HL-60 (cell line): Measurements from ENCODE around the gene SCYL3.

Experiments used
- DNase-seq, 2 experiments: peaks; one replicate each; pipeline ENCODE4 v3.0.0-alpha.2; 2010 to 2020; ENCODE audit warnings: low read depth in 1 of 2, low spot score in 1 of 2
- H3K27ac ChIP-seq: fragments of 250-450 bp; sonication (Bioruptor Pico); replicated peaks from 2 replicates; pipeline ENCODE4 v1.5.1; 2020; ENCODE audit warnings: mild to moderate bottlenecking, moderate library complexity
- H3K27me3 ChIP-seq: fragments of 250-450 bp; sonication (Bioruptor Pico); 2 replicates; pipeline ENCODE4 v1.5.1; 2021; ENCODE audit warnings: mild to moderate bottlenecking, moderate library complexity; ENCODE audit not compliant: insufficient read depth, poor library complexity, severe bottlenecking
- H3K4me3 ChIP-seq: replicated peaks from 2 replicates; pipeline ENCODE4 v1.5.1; 2011; ENCODE audit warnings: mild to moderate bottlenecking, control low read depth, low read length; ENCODE audit not compliant: insufficient read depth
- GABPA ChIP-seq: IDR thresholded peaks from 2 replicates; pipeline ENCODE4 v1.6.1; 2012; ENCODE audit warnings: low read depth
- POLR2AphosphoS5 ChIP-seq: IDR thresholded peaks from 2 replicates; pipeline ENCODE4 v1.6.1; 2012; ENCODE audit warnings: low read depth
- SPI1 ChIP-seq: IDR thresholded peaks from 2 replicates; pipeline ENCODE4 v1.6.1; 2012; ENCODE audit warnings: low read depth, mild to moderate bottlenecking, borderline replicate concordance
- TF ChIP-seq, protein P1 (sequence below): IDR thresholded peaks from 2 replicates; pipeline ENCODE4 v1.6.1; 2012; ENCODE audit warnings: low read depth; ENCODE audit not compliant: insufficient replicate concordance
- TF ChIP-seq, protein P2 (sequence below): IDR thresholded peaks from one replicate; pipeline ENCODE4 v1.5.1; 2011; ENCODE audit warnings: low read length, control low read depth, inconsistent platforms; ENCODE audit not compliant: insufficient read depth

The SCYL3 gene

DNA sequence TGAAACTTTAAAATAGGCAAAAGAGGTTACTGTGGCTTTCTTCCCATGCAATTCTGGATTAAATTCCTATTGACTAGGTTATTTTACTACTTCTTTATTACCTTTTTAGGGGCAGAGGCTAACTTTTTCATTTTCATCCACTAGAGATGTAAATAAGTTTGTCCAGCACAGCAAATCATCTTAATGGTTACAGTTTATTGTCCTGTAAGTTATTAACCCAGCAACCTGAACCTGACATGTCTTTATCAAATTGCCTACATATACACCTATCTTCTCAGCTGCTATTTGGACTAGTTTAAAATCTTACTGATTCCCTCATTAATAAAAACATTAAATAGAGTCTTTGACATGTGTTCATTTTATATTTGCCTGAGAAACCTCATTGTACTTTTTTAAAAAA, 6.9 kb upstream of the SCYL3 start:
- TF ChIP-seq, protein P1, sequence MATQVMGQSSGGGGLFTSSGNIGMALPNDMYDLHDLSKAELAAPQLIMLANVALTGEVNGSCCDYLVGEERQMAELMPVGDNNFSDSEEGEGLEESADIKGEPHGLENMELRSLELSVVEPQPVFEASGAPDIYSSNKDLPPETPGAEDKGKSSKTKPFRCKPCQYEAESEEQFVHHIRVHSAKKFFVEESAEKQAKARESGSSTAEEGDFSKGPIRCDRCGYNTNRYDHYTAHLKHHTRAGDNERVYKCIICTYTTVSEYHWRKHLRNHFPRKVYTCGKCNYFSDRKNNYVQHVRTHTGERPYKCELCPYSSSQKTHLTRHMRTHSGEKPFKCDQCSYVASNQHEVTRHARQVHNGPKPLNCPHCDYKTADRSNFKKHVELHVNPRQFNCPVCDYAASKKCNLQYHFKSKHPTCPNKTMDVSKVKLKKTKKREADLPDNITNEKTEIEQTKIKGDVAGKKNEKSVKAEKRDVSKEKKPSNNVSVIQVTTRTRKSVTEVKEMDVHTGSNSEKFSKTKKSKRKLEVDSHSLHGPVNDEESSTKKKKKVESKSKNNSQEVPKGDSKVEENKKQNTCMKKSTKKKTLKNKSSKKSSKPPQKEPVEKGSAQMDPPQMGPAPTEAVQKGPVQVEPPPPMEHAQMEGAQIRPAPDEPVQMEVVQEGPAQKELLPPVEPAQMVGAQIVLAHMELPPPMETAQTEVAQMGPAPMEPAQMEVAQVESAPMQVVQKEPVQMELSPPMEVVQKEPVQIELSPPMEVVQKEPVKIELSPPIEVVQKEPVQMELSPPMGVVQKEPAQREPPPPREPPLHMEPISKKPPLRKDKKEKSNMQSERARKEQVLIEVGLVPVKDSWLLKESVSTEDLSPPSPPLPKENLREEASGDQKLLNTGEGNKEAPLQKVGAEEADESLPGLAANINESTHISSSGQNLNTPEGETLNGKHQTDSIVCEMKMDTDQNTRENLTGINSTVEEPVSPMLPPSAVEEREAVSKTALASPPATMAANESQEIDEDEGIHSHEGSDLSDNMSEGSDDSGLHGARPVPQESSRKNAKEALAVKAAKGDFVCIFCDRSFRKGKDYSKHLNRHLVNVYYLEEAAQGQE = no peak
- TF ChIP-seq GABPA (no peak), POLR2AphosphoS5 (no peak), SPI1 (no peak)
- TF ChIP-seq, protein P2, sequence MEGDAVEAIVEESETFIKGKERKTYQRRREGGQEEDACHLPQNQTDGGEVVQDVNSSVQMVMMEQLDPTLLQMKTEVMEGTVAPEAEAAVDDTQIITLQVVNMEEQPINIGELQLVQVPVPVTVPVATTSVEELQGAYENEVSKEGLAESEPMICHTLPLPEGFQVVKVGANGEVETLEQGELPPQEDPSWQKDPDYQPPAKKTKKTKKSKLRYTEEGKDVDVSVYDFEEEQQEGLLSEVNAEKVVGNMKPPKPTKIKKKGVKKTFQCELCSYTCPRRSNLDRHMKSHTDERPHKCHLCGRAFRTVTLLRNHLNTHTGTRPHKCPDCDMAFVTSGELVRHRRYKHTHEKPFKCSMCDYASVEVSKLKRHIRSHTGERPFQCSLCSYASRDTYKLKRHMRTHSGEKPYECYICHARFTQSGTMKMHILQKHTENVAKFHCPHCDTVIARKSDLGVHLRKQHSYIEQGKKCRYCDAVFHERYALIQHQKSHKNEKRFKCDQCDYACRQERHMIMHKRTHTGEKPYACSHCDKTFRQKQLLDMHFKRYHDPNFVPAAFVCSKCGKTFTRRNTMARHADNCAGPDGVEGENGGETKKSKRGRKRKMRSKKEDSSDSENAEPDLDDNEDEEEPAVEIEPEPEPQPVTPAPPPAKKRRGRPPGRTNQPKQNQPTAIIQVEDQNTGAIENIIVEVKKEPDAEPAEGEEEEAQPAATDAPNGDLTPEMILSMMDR = no peak
- H3K27ac ChIP-seq = no peak overlapping the region
- no peak overlapping the region for H3K4me3 ChIP-seq

DNA sequence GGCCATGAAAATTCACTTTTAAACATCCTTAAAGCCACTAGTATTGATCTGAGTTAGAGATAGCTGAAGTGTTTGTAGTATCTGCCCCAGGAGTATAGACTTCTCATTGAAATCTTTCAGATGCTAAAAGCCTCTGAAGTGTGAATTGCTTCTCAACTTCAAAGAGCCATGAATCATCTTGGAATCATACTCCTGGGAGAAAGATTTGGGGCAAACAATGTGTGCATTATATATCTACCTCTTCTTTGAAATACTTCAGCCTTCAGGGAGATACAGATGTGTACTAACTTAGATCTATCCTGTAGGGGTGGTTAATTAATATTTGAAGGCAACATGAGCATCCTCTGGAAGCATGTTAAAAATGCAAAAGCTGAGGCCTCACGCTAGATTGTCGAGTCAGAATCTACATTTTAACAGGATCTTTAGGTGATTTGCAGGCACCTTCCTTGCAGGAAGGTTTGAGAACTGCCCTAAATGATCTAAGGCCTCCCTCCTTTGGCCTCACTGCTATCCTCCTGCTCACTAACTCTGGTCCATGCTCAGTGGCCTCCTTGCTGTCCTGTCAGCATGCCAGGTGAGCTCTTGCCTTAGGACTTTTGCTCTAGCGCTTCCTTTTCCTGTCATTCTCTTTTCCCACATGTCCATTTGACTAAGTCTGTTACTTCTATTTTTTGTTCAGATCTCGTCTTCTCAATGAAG, 6.0 kb upstream of the SCYL3 start:
- TF ChIP-seq GABPA (no peak), POLR2AphosphoS5 (no peak), SPI1 (no peak)
- TF ChIP-seq, protein P2 = no peak
- TF ChIP-seq, protein P1 = no peak
- Histone ChIP-seq H3K27me3 (peaks cover 8% of the 10 kb centered on the region), H3K27ac (no peak overlapping the region), H3K4me3 (no peak overlapping the region)
- DNase-seq = no peak

More for the DNA sequence above, 6.9 kb upstream of the SCYL3 start:
- H3K27me3 ChIP-seq = peaks cover 8% of the 10 kb centered on the region
- DNase-seq = no peak

DNA sequence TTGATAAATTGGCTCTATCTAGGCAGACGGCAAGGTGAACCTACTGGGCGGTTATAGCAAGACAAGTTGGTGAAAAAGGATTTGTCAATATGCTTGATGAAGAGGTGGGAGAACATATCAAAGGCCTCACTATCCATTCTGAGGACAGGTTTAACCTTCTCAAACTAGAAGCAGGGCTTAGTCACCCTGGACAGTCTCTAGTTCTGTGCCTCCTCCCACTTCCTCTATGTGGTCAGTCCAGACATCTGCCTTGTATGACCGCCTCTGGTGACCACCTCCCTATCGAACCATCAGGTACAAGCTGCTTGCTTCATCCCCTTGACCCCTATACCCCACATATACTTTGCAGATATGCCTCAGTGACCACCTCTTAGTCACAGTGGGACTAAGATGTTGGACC, 2.3 kb upstream of the SCYL3 start:
- no peak for TF ChIP-seq GABPA
- TF ChIP-seq SPI1 = no peak
- TF ChIP-seq, protein P2 = no peak
- no peak for TF ChIP-seq POLR2AphosphoS5
- TF ChIP-seq, protein P1 = no peak
- peak in 1 of 2 experiments; percentile 19 for DNase-seq
- Histone ChIP-seq H3K4me3 (no peak overlapping the region), H3K27me3 (no peaks in the 10 kb centered on the region), H3K27ac (no peak overlapping the region)
